GM21619 (cell line): Measurements from ENCODE around the gene NIBAN1.
"Not testable (repeated sequence)": the region's sequence is repeated elsewhere in the genome, so short reads cannot be mapped to it uniquely, and the experiment has no call there.

Experiments
- ATAC-seq: cut with Tn5 transposase; IDR thresholded peaks from one replicate; pipeline ENCODE4 v1.9.1; 2021; ENCODE audit not compliant: unreplicated experiment

NIBAN1 gene

GRCh38 chr1:184973272-184974055, 844 bp downstream of the NIBAN1 start:
- peak; percentile 54 for ATAC-seq

GRCh38 chr1:184972315-184973055, 1.8 kb downstream of the NIBAN1 start:
- ATAC-seq: no peak

- no peak for ATAC-seq
These were observed 2.6 kb downstream of the NIBAN1 start for GRCh38 chr1:184971522-184972265.

GRCh38 chr1:184970691-184971161, 3.6 kb downstream of the NIBAN1 start:
- ATAC-seq: no peak

- no peak for ATAC-seq
These were observed 7.3 kb downstream of the NIBAN1 start for GRCh38 chr1:184966989-184967388.

- ATAC-seq: no peak
These were observed 8.1 kb downstream of the NIBAN1 start for GRCh38 chr1:184965944-184966860.

GRCh38 chr1:184965439-184965838, 8.9 kb downstream of the NIBAN1 start:
- ATAC-seq: no peak

GRCh38 chr1:184959626-184960025, 14.7 kb downstream of the NIBAN1 start:
- no peak for ATAC-seq

GRCh38 chr1:184958554-184959353, 15.6 kb downstream of the NIBAN1 start:
- ATAC-seq: no peak

GRCh38 chr1:184957901-184958300, 16.4 kb downstream of the NIBAN1 start:
- ATAC-seq: not testable (repeated sequence)

- no peak for ATAC-seq
These were observed 17.2 kb downstream of the NIBAN1 start for GRCh38 chr1:184956999-184957700.

- ATAC-seq: no peak
These were observed 19.9 kb downstream of the NIBAN1 start for GRCh38 chr1:184954232-184954995.

- peak; percentile 43 for ATAC-seq
These were observed 20.6 kb downstream of the NIBAN1 start for GRCh38 chr1:184953600-184954219.

GRCh38 chr1:184952428-184952827, 21.9 kb downstream of the NIBAN1 start:
- ATAC-seq: no peak

GRCh38 chr1:184951788-184952187, 22.5 kb downstream of the NIBAN1 start:
- ATAC-seq: no peak

GRCh38 chr1:184950906-184951305, 23.4 kb downstream of the NIBAN1 start:
- ATAC-seq: no peak

GRCh38 chr1:184950227-184950626, 24.1 kb downstream of the NIBAN1 start:
- no peak for ATAC-seq
